Measurements from ENCODE around the gene SMIM10L2A.
"Not testable (repeated sequence)": the region's sequence is repeated elsewhere in the genome, so short reads cannot be mapped to it uniquely, and the experiment has no call there.

Gene SMIM10L2A

GRCh38 chrX:135421932-135422809 lies at the start of gene SMIM10L2A:
Gene SMIM10L2A (plus strand): TSS chrX:135421944. CDS start chrX:135422132, 188 bp downstream.
- in situ Hi-C loops (cut with HindIII; ENCODE audit: low pct_ligation_motif_present, low pct_unique_long_range_greater_than_20kb, low sequenced_read_pairs): no loop called here
- DNase-seq: no peak

- in situ Hi-C loops (cut with HindIII; ENCODE audit: low pct_ligation_motif_present, low pct_unique_long_range_greater_than_20kb, low sequenced_read_pairs): no loop called here
- DNase-seq: no peak
Observed at GRCh38 chrX:135373357-135373756, 48.4 kb upstream of the SMIM10L2A start.

- DNase-seq: no peak
- in situ Hi-C loops (cut with HindIII; ENCODE audit: low pct_ligation_motif_present, low pct_unique_long_range_greater_than_20kb, low sequenced_read_pairs): no loop called here
Observed at GRCh38 chrX:135382260-135382659, 39.5 kb upstream of the SMIM10L2A start.

- DNase-seq: no peak
- in situ Hi-C loops (cut with HindIII; ENCODE audit: low pct_ligation_motif_present, low pct_unique_long_range_greater_than_20kb, low sequenced_read_pairs): no loop called here
Observed at GRCh38 chrX:135383249-135383648, 38.5 kb upstream of the SMIM10L2A start.

- in situ Hi-C loops (cut with HindIII; ENCODE audit: low pct_ligation_motif_present, low pct_unique_long_range_greater_than_20kb, low sequenced_read_pairs): no loop called here
- DNase-seq: no peak
Observed at GRCh38 chrX:135384161-135384836, 37.4 kb upstream of the SMIM10L2A start.

- in situ Hi-C loops (cut with HindIII; ENCODE audit: low pct_ligation_motif_present, low pct_unique_long_range_greater_than_20kb, low sequenced_read_pairs): no loop called here
- no peak for DNase-seq
Observed at GRCh38 chrX:135388841-135389240, 32.9 kb upstream of the SMIM10L2A start.

- DNase-seq: no peak
- in situ Hi-C loops (cut with HindIII; ENCODE audit: low pct_ligation_motif_present, low pct_unique_long_range_greater_than_20kb, low sequenced_read_pairs): no loop called here
Observed at GRCh38 chrX:135389243-135389642, 32.5 kb upstream of the SMIM10L2A start.

- peak; percentile 59 for DNase-seq
- in situ Hi-C loops (cut with HindIII; ENCODE audit: low pct_ligation_motif_present, low pct_unique_long_range_greater_than_20kb, low sequenced_read_pairs): no loop called here
Observed at GRCh38 chrX:135389717-135390116, 32.0 kb upstream of the SMIM10L2A start.

GRCh38 chrX:135391734-135392133 lies 30.0 kb upstream of the SMIM10L2A start:
- in situ Hi-C loops (cut with HindIII; ENCODE audit: low pct_ligation_motif_present, low pct_unique_long_range_greater_than_20kb, low sequenced_read_pairs): no loop called here
- DNase-seq: no peak

GRCh38 chrX:135393051-135393450 lies 28.7 kb upstream of the SMIM10L2A start:
- no peak for DNase-seq
- in situ Hi-C loops (cut with HindIII; ENCODE audit: low pct_ligation_motif_present, low pct_unique_long_range_greater_than_20kb, low sequenced_read_pairs): no loop called here

GRCh38 chrX:135395064-135395463 lies 26.7 kb upstream of the SMIM10L2A start:
- no peak for DNase-seq
- in situ Hi-C loops (cut with HindIII; ENCODE audit: low pct_ligation_motif_present, low pct_unique_long_range_greater_than_20kb, low sequenced_read_pairs): no loop called here

GRCh38 chrX:135396109-135396508 lies 25.6 kb upstream of the SMIM10L2A start:
- in situ Hi-C loops (cut with HindIII; ENCODE audit: low pct_ligation_motif_present, low pct_unique_long_range_greater_than_20kb, low sequenced_read_pairs): no loop called here
- DNase-seq: peak; percentile 0

- no peak for DNase-seq
- in situ Hi-C loops (cut with HindIII; ENCODE audit: low pct_ligation_motif_present, low pct_unique_long_range_greater_than_20kb, low sequenced_read_pairs): no loop called here
Observed at GRCh38 chrX:135396566-135396965, 25.2 kb upstream of the SMIM10L2A start.

- in situ Hi-C loops (cut with HindIII; ENCODE audit: low pct_ligation_motif_present, low pct_unique_long_range_greater_than_20kb, low sequenced_read_pairs): no loop called here
- no peak for DNase-seq
Observed at GRCh38 chrX:135397652-135398051, 24.1 kb upstream of the SMIM10L2A start.

GRCh38 chrX:135403374-135403773 lies 18.4 kb upstream of the SMIM10L2A start:
- in situ Hi-C loops (cut with HindIII; ENCODE audit: low pct_ligation_motif_present, low pct_unique_long_range_greater_than_20kb, low sequenced_read_pairs): no loop called here

GRCh38 chrX:135406428-135406827 lies 15.3 kb upstream of the SMIM10L2A start:
- in situ Hi-C loops (cut with HindIII; ENCODE audit: low pct_ligation_motif_present, low pct_unique_long_range_greater_than_20kb, low sequenced_read_pairs); DNase-seq: not testable (repeated sequence)

More at GRCh38 chrX:135403374-135403773, 18.4 kb upstream of the SMIM10L2A start:
- no peak for DNase-seq

GRCh38 chrX:135408794-135409193 lies 12.9 kb upstream of the SMIM10L2A start:
- in situ Hi-C loops (cut with HindIII; ENCODE audit: low pct_ligation_motif_present, low pct_unique_long_range_greater_than_20kb, low sequenced_read_pairs): no loop called here
- no peak for DNase-seq

- DNase-seq: no peak
- in situ Hi-C loops (cut with HindIII; ENCODE audit: low pct_ligation_motif_present, low pct_unique_long_range_greater_than_20kb, low sequenced_read_pairs): no loop called here
Observed at GRCh38 chrX:135410861-135411627, 10.7 kb upstream of the SMIM10L2A start.

- in situ Hi-C loops (cut with HindIII; ENCODE audit: low pct_ligation_motif_present, low pct_unique_long_range_greater_than_20kb, low sequenced_read_pairs): no loop called here
- DNase-seq: no peak
Observed at GRCh38 chrX:135411893-135412292, 9.9 kb upstream of the SMIM10L2A start.
